Prostate gland (tissue), 2 donors: ENCODE measurements around the gene EPHA2.
A peak's percentile ranks its signal among the peaks of the same experiment; 100 is the strongest.

Source experiments
- POLR2A ChIP-seq: fragments of 450-650 bp; IDR thresholded peaks from one replicate; pipeline ENCODE4 v1.6.1; 2016; ENCODE audit warnings: antibody characterized with exemption, mild to moderate bottlenecking
- POLR2AphosphoS5 ChIP-seq: sonication (generic); formaldehyde crosslinking; IDR thresholded peaks from one replicate; pipeline ENCODE4 v1.6.1; 2017; ENCODE audit warnings: antibody characterized with exemption
- TF ChIP-seq, protein P1 (sequence below), 4 experiments: fragments of 200-600 bp in 2 of 4; fragments of 450-650 bp in 2 of 4; sonication (generic) in 2 of 4; IDR thresholded peaks; 1 replicate in 3 of 4; 2 replicates in 1 of 4; pipeline ENCODE4 v1.5.1; 2016 to 2019; ENCODE audit warnings: antibody characterized with exemption in 4 of 4, mild to moderate bottlenecking in 2 of 4, moderate library complexity in 2 of 4

DNA sequence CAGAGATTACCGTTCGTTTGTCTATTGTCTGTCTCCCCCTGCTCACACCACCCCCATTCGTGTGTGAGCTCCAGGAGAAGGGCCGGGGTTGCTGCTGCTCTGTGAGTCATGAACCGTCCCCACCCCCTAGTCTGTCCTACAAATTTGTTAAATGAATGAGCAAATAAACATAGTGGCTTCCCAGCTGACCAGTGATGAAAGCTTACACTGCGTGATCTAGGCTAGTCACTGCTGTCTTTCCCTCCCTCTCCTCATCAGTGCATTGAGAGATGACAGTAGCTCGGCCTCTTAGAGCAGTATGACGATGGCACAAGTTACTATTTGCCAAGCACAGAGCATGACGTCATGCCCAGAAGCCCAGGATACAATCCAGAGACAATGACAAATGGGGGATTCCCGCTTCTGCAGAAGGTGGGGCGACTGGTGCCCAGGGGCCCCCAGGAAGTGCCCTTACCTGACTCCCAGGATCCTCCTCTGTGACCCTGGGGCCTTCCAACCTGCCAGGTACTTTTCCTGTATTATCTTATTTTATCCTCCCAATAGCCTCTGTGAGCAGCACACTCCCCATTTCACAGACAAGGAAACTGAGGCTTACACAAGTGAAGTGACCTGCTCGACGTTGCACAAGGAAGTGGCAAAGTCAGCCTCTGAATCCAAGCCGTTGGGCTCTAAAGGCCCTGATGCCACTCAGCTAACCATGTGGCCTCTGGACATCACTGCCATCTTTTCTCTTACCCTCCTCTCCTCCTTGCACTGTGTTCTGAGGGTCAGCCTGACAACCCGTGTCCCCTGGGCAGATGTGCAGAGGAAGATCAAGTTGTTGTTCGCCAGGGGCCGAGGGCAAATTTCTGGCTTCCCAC, 8.6 kb upstream of the EPHA2 start:
- TF ChIP-seq POLR2A (peak; percentile 38), POLR2AphosphoS5 (peak; percentile 47)
- TF ChIP-seq, protein P1, sequence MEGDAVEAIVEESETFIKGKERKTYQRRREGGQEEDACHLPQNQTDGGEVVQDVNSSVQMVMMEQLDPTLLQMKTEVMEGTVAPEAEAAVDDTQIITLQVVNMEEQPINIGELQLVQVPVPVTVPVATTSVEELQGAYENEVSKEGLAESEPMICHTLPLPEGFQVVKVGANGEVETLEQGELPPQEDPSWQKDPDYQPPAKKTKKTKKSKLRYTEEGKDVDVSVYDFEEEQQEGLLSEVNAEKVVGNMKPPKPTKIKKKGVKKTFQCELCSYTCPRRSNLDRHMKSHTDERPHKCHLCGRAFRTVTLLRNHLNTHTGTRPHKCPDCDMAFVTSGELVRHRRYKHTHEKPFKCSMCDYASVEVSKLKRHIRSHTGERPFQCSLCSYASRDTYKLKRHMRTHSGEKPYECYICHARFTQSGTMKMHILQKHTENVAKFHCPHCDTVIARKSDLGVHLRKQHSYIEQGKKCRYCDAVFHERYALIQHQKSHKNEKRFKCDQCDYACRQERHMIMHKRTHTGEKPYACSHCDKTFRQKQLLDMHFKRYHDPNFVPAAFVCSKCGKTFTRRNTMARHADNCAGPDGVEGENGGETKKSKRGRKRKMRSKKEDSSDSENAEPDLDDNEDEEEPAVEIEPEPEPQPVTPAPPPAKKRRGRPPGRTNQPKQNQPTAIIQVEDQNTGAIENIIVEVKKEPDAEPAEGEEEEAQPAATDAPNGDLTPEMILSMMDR (IDR thresholded peaks at IDR 0.05) = no peak
